GM23248 (cell line): Measurements from ENCODE around the gene GCAT. TPM values are rescaled to one million over a fixed set of nuclear protein-coding genes. Genes with fewer than 3 reads are reported as not detected.

Experiments
- DNase-seq: peaks from one replicate; pipeline ENCODE4 v3.0.0-alpha.2; 2015
- H2AFZ ChIP-seq: fragments of 200-600 bp; sonication (generic); 2 replicates; pipeline ENCODE4 v1.6.1; 2016; ENCODE audit warnings: antibody characterized with exemption
- H3F3A ChIP-seq: fragments of 200-600 bp; sonication (generic); 2 replicates; pipeline ENCODE4 v1.6.1; 2016; ENCODE audit warnings: mild to moderate bottlenecking, antibody characterized with exemption, mixed run types; ENCODE audit not compliant: insufficient read depth
- H3K27ac ChIP-seq: fragments of 200-600 bp; sonication (generic); 2 replicates; pipeline ENCODE4 v1.5.1; 2016; ENCODE audit warnings: mild to moderate bottlenecking
- H3K27me3 ChIP-seq: fragments of 200-600 bp; sonication (generic); replicated peaks from 2 replicates; pipeline ENCODE4 v1.6.1; 2016; ENCODE audit warnings: mild to moderate bottlenecking; ENCODE audit not compliant: insufficient read depth
- H3K36me3 ChIP-seq: fragments of 200-600 bp; sonication (generic); 2 replicates; pipeline ENCODE4 v1.6.1; 2016; ENCODE audit warnings: low read depth, mild to moderate bottlenecking
- H3K4me1 ChIP-seq: fragments of 200-600 bp; sonication (generic); 2 replicates; pipeline ENCODE4 v1.6.1; 2016; ENCODE audit warnings: mild to moderate bottlenecking; ENCODE audit not compliant: insufficient read depth
- H3K4me2 ChIP-seq: fragments of 200-600 bp; sonication (generic); one replicate; pipeline ENCODE4 v1.6.1; 2016; ENCODE audit warnings: mild to moderate bottlenecking; ENCODE audit not compliant: unreplicated experiment
- H3K4me3 ChIP-seq: fragments of 200-600 bp; sonication (generic); 2 replicates; pipeline ENCODE4 v1.5.1; 2016; ENCODE audit warnings: mild to moderate bottlenecking
- H3K79me2 ChIP-seq: fragments of 200-600 bp; sonication (generic); 2 replicates; pipeline ENCODE4 v1.6.1; 2016; ENCODE audit warnings: mild to moderate bottlenecking; ENCODE audit not compliant: insufficient read depth
- H3K9ac ChIP-seq: fragments of 200-600 bp; sonication (generic); 2 replicates; pipeline ENCODE4 v1.6.1; 2016; ENCODE audit warnings: mild to moderate bottlenecking
- H3K9me2 ChIP-seq: fragments of 200-600 bp; sonication (generic); 2 replicates; pipeline ENCODE4 v1.6.1; 2016; ENCODE audit warnings: mixed run types, mild to moderate bottlenecking, moderate library complexity; ENCODE audit not compliant: insufficient read depth
- H3K9me3 ChIP-seq: fragments of 200-600 bp; sonication (generic); one replicate; pipeline ENCODE4 v1.6.1; 2017; ENCODE audit warnings: low read depth
- H4K20me1 ChIP-seq: fragments of 200-600 bp; sonication (generic); 2 replicates; pipeline ENCODE4 v1.6.0; 2016; ENCODE audit not compliant: insufficient read depth
- EZH2 ChIP-seq: fragments of 200-600 bp; sonication (generic); IDR thresholded peaks from 2 replicates; pipeline ENCODE4 v1.6.1; 2018; ENCODE audit warnings: antibody characterized with exemption, mild to moderate bottlenecking; ENCODE audit not compliant: insufficient read depth, poor library complexity, severe bottlenecking
- EZH2phosphoT487 ChIP-seq: fragments of 200-600 bp; sonication (generic); IDR thresholded peaks from 2 replicates; pipeline ENCODE4 v1.6.1; 2018; ENCODE audit warnings: antibody characterized with exemption, moderate library complexity, mild to moderate bottlenecking, low read depth; ENCODE audit not compliant: insufficient read depth
- WGBS, 2 experiments: methylation state at CpG; one replicate each; pipeline ENCODE4 v1.1.6; 2015 to 2017; ENCODE audit warnings: low lambda C conversion rate in 2 of 2, low coverage in 1 of 2; ENCODE audit errors: missing lambda C conversion rate in 2 of 2; 5-methylcytosine and 5-hydroxymethylcytosine counted together
- in situ Hi-C: fragments of 300-500 bp; cut with MboI; formaldehyde crosslinking; loops from 2 replicates; pipeline ENCODE4 v1.15.0; 2020
- polyA plus RNA-seq: library from polyadenylated mRNA; unstranded; fragments of >200 nt; fragmentation: Nextera tagmentation; extraction: Ambion mirVana; gene quantifications from 2 replicates; pipeline ENCODE4 v1.2.1, GENCODE V29; 2016
- total RNA-seq: library from RNA; depleted of rRNA; stranded (reverse); fragments of >200 nt; shearing (Covaris generic); gene quantifications from 2 replicates; pipeline ENCODE4 v1.2.3, GENCODE V29; 2014

The GCAT gene
- total and polyA plus RNA-seq, 2 experiments from 2014 or later: 31.5 to 36.1 TPM

GRCh38 chr22:37816543-37817180 lies 8.9 kb downstream of the GCAT start:
- Histone ChIP-seq H4K20me1 (no peaks in the 10 kb centered on the region), H3K4me2 (no peak overlapping the region), H3K36me3 (no peaks in the 10 kb centered on the region), H3K27me3 (no peaks in the 10 kb centered on the region), H3K27ac (no peak overlapping the region), H3K4me3 (no peak overlapping the region), H3K79me2 (no peaks in the 10 kb centered on the region), H3K4me1 (0 out of 2 replicates have a peak, but pooled peaks cover 3% of the 10 kb centered on the region), H2AFZ (no peak overlapping the region), H3F3A (no peaks in the 10 kb centered on the region), H3K9me2 (no peaks in the 10 kb centered on the region), H3K9me3 (no peaks in the 10 kb centered on the region), H3K9ac (no peak overlapping the region)
- DNase-seq: no peak
- WGBS, 2 experiments: 91 to 92% methylated on average over 23 of the region's 23 CpGs
- no peak for TF ChIP-seq EZH2
- TF ChIP-seq EZH2phosphoT487: no peak
- in situ Hi-C loops: no loop called here

GRCh38 chr22:37817705-37818408 lies 10.1 kb downstream of the GCAT start:
- Histone ChIP-seq H3K9ac (peak overlapping the region; percentile 68), H4K20me1 (no peaks in the 10 kb centered on the region), H3K9me3 (no peaks in the 10 kb centered on the region), H3F3A (no peaks in the 10 kb centered on the region), H2AFZ (peak overlapping the region; percentile 91), H3K9me2 (no peaks in the 10 kb centered on the region), H3K27ac (no peak overlapping the region), H3K27me3 (no peaks in the 10 kb centered on the region), H3K4me1 (0 out of 2 replicates have a peak, but pooled peaks cover 3% of the 10 kb centered on the region), H3K36me3 (no peaks in the 10 kb centered on the region), H3K4me3 (peak overlapping the region; percentile 65), H3K79me2 (no peaks in the 10 kb centered on the region), H3K4me2 (peak overlapping the region; percentile 95)
- TF ChIP-seq EZH2 (no peak), EZH2phosphoT487 (no peak)
- in situ Hi-C loops: no loop called here
- DNase-seq: peak; percentile 86
- 1 to 3% methylated on average over 24 to 28 of the region's 29 CpGs for WGBS, 2 experiments

GRCh38 chr22:37818409-37819104 lies 10.8 kb downstream of the GCAT start:
- WGBS, 2 experiments: 4 to 5% methylated on average over 62 to 63 of the region's 68 CpGs
- TF ChIP-seq EZH2phosphoT487 (no peak), EZH2 (no peak)
- H3K9me2 ChIP-seq: no peaks in the 10 kb centered on the region
- H3K4me1 ChIP-seq: 0 out of 2 replicates have a peak, but pooled peaks cover 3% of the 10 kb centered on the region
- no peak overlapping the region for H3K9ac ChIP-seq
- H3F3A ChIP-seq: no peaks in the 10 kb centered on the region
- H4K20me1 ChIP-seq: no peaks in the 10 kb centered on the region
- H3K27me3 ChIP-seq: no peaks in the 10 kb centered on the region
- no peaks in the 10 kb centered on the region for H3K36me3 ChIP-seq
- in situ Hi-C loops: no loop called here
- no peaks in the 10 kb centered on the region for H3K9me3 ChIP-seq
- peak overlapping the region; percentile 65 for H3K4me3 ChIP-seq
- no peaks in the 10 kb centered on the region for H3K79me2 ChIP-seq
- peak overlapping the region; percentile 47 for H2AFZ ChIP-seq
- peak; percentile 84 for DNase-seq
- H3K4me2 ChIP-seq: peak overlapping the region; percentile 95
- H3K27ac ChIP-seq: no peak overlapping the region

- H3K4me2 ChIP-seq: peak overlapping the region; percentile 95
- no peaks in the 10 kb centered on the region for H3K27me3 ChIP-seq
Measured at GRCh38 chr22:37819105-37819433, 11.3 kb downstream of the GCAT start.

More at GRCh38 chr22:37819105-37819433, 11.3 kb downstream of the GCAT start:
- Histone ChIP-seq H3K27ac (no peak overlapping the region), H3K9ac (no peak overlapping the region), H4K20me1 (no peaks in the 10 kb centered on the region), H3F3A (no peaks in the 10 kb centered on the region), H2AFZ (peak overlapping the region; percentile 47), H3K9me2 (no peaks in the 10 kb centered on the region), H3K4me3 (peak overlapping the region; percentile 65; the same call in 1 of the 2 replicates), H3K79me2 (no peaks in the 10 kb centered on the region), H3K9me3 (no peaks in the 10 kb centered on the region), H3K4me1 (0 out of 2 replicates have a peak, but pooled peaks cover 3% of the 10 kb centered on the region), H3K36me3 (no peaks in the 10 kb centered on the region)
- TF ChIP-seq EZH2 (no peak), EZH2phosphoT487 (no peak)
- no peak for DNase-seq
- 49 to 51% methylated on average over 14 of the region's 14 CpGs for WGBS, 2 experiments
- in situ Hi-C loops: no loop called here
